ENCODE measurements around the gene CSAD.

Gene CSAD

GRCh38 chr12:53180220-53180930, at the start of gene CSAD, which contains the start of gene ZNF740:
Gene CSAD (minus strand): TSS chr12:53180925. CDS start chr12:53173470, 7,455 bp downstream.
Gene ZNF740 (plus strand): TSS chr12:53180722. CDS start chr12:53181984, 1,262 bp downstream.
- DNase-seq, result peak; percentile 97

- DNase-seq, result no peak
Measured at GRCh38 chr12:53230108-53230845, 49.6 kb upstream of the CSAD start.

GRCh38 chr12:53229454-53229853, 48.7 kb upstream of the CSAD start:
- DNase-seq, result no peak

- DNase-seq, result no peak
Measured at GRCh38 chr12:53227836-53228235, 47.1 kb upstream of the CSAD start.

- no peak for DNase-seq
Measured at GRCh38 chr12:53227341-53227740, 46.6 kb upstream of the CSAD start.

GRCh38 chr12:53226815-53227214, 46.1 kb upstream of the CSAD start:
- DNase-seq, result no peak

- DNase-seq, result no peak
Measured at GRCh38 chr12:53225635-53226424, 45.1 kb upstream of the CSAD start.

- DNase-seq, result no peak
Measured at GRCh38 chr12:53224897-53225634, 44.3 kb upstream of the CSAD start.

- DNase-seq, result no peak
Measured at GRCh38 chr12:53224061-53224896, 43.6 kb upstream of the CSAD start.

- DNase-seq, result no peak
Measured at GRCh38 chr12:53223389-53224060, 42.8 kb upstream of the CSAD start.

- DNase-seq, result no peak
Measured at GRCh38 chr12:53222806-53223261, 42.1 kb upstream of the CSAD start.

- DNase-seq, result no peak
Measured at GRCh38 chr12:53222170-53222721, 41.5 kb upstream of the CSAD start.

- DNase-seq, result peak; percentile 43
Measured at GRCh38 chr12:53221203-53222080, 40.7 kb upstream of the CSAD start.

- DNase-seq, result peak; percentile 74
Measured at GRCh38 chr12:53220694-53221202, 40.0 kb upstream of the CSAD start.

- peak; percentile 72 for DNase-seq
Measured at GRCh38 chr12:53219956-53220693, 39.4 kb upstream of the CSAD start.

GRCh38 chr12:53219292-53219955, 38.7 kb upstream of the CSAD start:
- DNase-seq, result peak; percentile 64

- DNase-seq, result no peak
Measured at GRCh38 chr12:53218551-53219291, 38.0 kb upstream of the CSAD start.
